Measurements from ENCODE around the gene DLGAP3. TPM values are rescaled to one million over a fixed set of nuclear protein-coding genes. Genes with fewer than 3 reads are reported as not detected.

The DLGAP3 gene
- total RNA-seq, 1 donor = not detected

DNA sequence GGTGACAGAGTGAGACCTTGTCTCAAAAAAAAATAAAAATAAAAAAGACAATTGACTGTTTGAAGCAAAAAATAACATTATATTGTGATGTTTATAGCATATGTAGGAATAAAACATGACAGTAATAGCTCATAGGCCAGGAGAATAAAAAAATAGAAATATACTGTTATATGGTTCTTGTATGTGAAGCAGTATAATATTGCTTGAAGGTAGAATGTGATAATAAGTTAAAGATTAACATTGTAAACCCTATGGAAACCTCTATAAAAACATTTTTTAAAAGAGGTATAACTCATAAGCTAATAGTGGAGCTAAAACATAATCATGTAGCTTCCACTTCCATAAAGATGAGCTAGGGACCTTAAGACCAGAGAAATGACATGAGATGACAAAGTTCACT, 113.1 kb downstream of the DLGAP3 start:
- Histone ChIP-seq H3K4me1 (ENCODE audit: insufficient read depth, low read length) (no peaks in the 10 kb centered on the region), H3K4me2 (ENCODE audit: insufficient read depth, low read length) (no peak overlapping the region), H3K36me3 (ENCODE audit: insufficient read depth, low read length) (no peaks in the 10 kb centered on the region), H3K4me3 (ENCODE audit: insufficient read depth, low read length) (no peak overlapping the region), H4K20me1 (ENCODE audit: insufficient read depth, low read length) (peaks cover 4% of the 10 kb centered on the region), H3K27ac (ENCODE audit: low read depth, low read length) (no peak overlapping the region), H2AFZ (ENCODE audit: low read length) (no peak overlapping the region), H3K27me3 (ENCODE audit: insufficient read depth, low read length) (no peaks in the 10 kb centered on the region), H3K79me2 (ENCODE audit: insufficient read depth, low read length) (no peaks in the 10 kb centered on the region), H3K9me3 (ENCODE audit: low read depth, low read length) (no peaks in the 10 kb centered on the region)
- no peak for DNase-seq (ENCODE audit: insufficient read length, low spot score, missing footprints)
- TF ChIP-seq, protein P1, sequence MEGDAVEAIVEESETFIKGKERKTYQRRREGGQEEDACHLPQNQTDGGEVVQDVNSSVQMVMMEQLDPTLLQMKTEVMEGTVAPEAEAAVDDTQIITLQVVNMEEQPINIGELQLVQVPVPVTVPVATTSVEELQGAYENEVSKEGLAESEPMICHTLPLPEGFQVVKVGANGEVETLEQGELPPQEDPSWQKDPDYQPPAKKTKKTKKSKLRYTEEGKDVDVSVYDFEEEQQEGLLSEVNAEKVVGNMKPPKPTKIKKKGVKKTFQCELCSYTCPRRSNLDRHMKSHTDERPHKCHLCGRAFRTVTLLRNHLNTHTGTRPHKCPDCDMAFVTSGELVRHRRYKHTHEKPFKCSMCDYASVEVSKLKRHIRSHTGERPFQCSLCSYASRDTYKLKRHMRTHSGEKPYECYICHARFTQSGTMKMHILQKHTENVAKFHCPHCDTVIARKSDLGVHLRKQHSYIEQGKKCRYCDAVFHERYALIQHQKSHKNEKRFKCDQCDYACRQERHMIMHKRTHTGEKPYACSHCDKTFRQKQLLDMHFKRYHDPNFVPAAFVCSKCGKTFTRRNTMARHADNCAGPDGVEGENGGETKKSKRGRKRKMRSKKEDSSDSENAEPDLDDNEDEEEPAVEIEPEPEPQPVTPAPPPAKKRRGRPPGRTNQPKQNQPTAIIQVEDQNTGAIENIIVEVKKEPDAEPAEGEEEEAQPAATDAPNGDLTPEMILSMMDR (IDR thresholded peaks at IDR 0.05; ENCODE audit: extremely low read depth, low read depth, low read length) = no peak

Other genes starting within 250 kb of the DLGAP3 start
- gene GJB5, start 174.6 kb downstream of the DLGAP3 start, total RNA-seq = not detected in 2 replicates
- gene GJB4, start 169.9 kb downstream of the DLGAP3 start, total RNA-seq = not detected in 2 replicates
- gene GJB3, start 148.4 kb downstream of the DLGAP3 start, total RNA-seq = not detected in 2 replicates
- not detected in 2 replicates for gene GJA4, start 136.7 kb downstream of the DLGAP3 start, total RNA-seq
- 24.2 and 25.3 TPM in 2 replicates for gene SMIM12, start 69.9 kb downstream of the DLGAP3 start, total RNA-seq
- gene TMEM35B, start 55.7 kb upstream of the DLGAP3 start, total RNA-seq = 22.1 and 23.0 TPM in 2 replicates
- 27.9 and 29.8 TPM in 2 replicates for gene ZMYM6, start 102.3 kb upstream of the DLGAP3 start, total RNA-seq
- gene ZMYM1, start 149.7 kb upstream of the DLGAP3 start, total RNA-seq = 13.4 and 17.7 TPM in 2 replicates